ENCODE results near the gene ZPBP. TPM values are rescaled to one million over a fixed set of nuclear protein-coding genes. Genes with fewer than 3 reads are reported as not detected.

ZPBP gene, protein sequence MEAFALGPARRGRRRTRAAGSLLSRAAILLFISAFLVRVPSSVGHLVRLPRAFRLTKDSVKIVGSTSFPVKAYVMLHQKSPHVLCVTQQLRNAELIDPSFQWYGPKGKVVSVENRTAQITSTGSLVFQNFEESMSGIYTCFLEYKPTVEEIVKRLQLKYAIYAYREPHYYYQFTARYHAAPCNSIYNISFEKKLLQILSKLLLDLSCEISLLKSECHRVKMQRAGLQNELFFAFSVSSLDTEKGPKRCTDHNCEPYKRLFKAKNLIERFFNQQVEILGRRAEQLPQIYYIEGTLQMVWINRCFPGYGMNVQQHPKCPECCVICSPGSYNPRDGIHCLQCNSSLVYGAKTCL
- under 1 TPM in 1 of 4 donors, not detected in 3; 0.49 TPM for total RNA-seq

GRCh38 chr7:50092579-50093491 lies at the start of gene ZPBP:
Gene ZPBP (minus strand): TSS chr7:50093246. CDS start chr7:50093194, 52 bp downstream.
- peak within 1 kb of the TSS; percentile 49 for H3K4me3 ChIP-seq
- H3K27me3 ChIP-seq, result no peaks in the 10 kb centered on the region
- peaks cover 6% of the 10 kb centered on the region for H3K4me1 ChIP-seq
- 17% methylated on average over 29 of the region's 53 CpGs for WGBS
- TF ChIP-seq, protein P1, sequence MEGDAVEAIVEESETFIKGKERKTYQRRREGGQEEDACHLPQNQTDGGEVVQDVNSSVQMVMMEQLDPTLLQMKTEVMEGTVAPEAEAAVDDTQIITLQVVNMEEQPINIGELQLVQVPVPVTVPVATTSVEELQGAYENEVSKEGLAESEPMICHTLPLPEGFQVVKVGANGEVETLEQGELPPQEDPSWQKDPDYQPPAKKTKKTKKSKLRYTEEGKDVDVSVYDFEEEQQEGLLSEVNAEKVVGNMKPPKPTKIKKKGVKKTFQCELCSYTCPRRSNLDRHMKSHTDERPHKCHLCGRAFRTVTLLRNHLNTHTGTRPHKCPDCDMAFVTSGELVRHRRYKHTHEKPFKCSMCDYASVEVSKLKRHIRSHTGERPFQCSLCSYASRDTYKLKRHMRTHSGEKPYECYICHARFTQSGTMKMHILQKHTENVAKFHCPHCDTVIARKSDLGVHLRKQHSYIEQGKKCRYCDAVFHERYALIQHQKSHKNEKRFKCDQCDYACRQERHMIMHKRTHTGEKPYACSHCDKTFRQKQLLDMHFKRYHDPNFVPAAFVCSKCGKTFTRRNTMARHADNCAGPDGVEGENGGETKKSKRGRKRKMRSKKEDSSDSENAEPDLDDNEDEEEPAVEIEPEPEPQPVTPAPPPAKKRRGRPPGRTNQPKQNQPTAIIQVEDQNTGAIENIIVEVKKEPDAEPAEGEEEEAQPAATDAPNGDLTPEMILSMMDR (IDR thresholded peaks at IDR 0.05), result peak; percentile 45 to 52
- TF ChIP-seq POLR2A (IDR thresholded peaks at IDR 0.05), result no peak
- DNase-seq (ENCODE audit: low spot score in 2 of 2), result peak in 1 of 2 donors; percentile 77
- no peaks in the 10 kb centered on the region for H3K9me3 ChIP-seq
- no peak within 1 kb of the TSS for H3K27ac ChIP-seq
- H3K36me3 ChIP-seq, result no peaks in the 10 kb centered on the region

DNA sequence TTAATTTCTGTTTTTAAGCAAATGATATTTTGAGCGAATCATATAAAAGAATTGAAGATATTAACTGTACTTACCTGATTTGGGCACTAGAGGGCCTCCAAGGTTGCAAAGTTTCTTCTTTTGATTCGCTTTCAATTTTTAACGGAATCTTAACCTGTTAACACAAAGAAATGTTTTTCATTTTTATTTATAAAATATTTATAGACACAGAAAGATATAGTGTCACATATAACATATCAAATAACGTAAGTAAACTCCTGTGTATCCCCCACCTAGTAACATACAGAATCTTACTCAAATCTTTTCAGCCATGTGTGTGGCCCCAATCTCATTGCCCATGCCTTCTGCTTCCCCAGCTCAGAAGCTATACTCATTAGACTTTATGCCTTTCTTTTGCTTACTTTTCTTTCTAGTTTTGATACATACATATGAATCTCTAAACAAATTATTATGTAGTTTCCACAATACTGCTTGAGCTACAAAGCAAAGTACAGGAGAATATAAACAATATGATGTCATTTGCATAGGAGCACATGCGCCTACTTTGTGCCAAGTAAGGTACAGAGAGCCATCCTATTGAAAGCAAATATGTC lies 49.5 kb upstream of the ZPBP start:
- DNase-seq (ENCODE audit: low spot score in 2 of 2), result no peak
- Histone ChIP-seq H3K4me3 (no peak overlapping the region), H3K27ac (no peak overlapping the region), H3K27me3 (no peaks in the 10 kb centered on the region), H3K4me1 (peaks cover under 1% of the 10 kb centered on the region), H3K9me3 (no peaks in the 10 kb centered on the region), H3K36me3 (no peaks in the 10 kb centered on the region)
- TF ChIP-seq, protein P1 (IDR thresholded peaks at IDR 0.05), result peak; percentile 26 to 58
- no peak for TF ChIP-seq EP300 (IDR thresholded peaks at IDR 0.05)
- 24% methylated on average over 5 of the region's 5 CpGs for WGBS

DNA sequence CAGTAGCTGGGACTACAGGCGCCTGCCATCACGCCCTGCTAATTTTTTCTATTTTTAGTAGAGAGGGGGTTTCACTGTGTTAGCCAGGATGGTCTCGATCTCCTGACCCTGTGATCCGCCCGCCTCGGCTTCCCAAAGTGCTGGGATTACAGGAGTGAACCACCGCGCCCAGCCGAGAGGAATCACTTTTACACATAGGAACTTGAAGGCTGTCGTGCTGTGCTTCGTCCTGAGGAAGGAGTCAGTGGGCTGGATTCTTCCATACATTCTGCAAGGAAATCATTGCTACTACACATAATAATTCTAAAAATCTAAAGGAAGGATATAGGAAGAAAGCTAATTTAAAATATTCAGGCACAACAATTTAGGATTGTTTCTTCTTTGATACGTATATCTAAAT lies 48.8 kb upstream of the ZPBP start:
- H3K36me3 ChIP-seq, result no peaks in the 10 kb centered on the region
- H3K9me3 ChIP-seq, result no peaks in the 10 kb centered on the region
- WGBS, result 71% methylated on average over 12 of the region's 12 CpGs
- no peak overlapping the region for H3K27ac ChIP-seq
- no peaks in the 10 kb centered on the region for H3K4me1 ChIP-seq
- no peak for DNase-seq (ENCODE audit: low spot score in 2 of 2)
- no peaks in the 10 kb centered on the region for H3K27me3 ChIP-seq
- TF ChIP-seq POLR2AphosphoS5 (IDR thresholded peaks at IDR 0.05), result no peak
- no peak for TF ChIP-seq POLR2A (IDR thresholded peaks at IDR 0.05)
- TF ChIP-seq, protein P1 (IDR thresholded peaks at IDR 0.05), result no peak
- no peak for TF ChIP-seq EP300 (IDR thresholded peaks at IDR 0.05)
- H3K4me3 ChIP-seq, result no peak overlapping the region

GRCh38 chr7:50141131-50141530 lies 48.1 kb upstream of the ZPBP start:
- H3K4me3 ChIP-seq, result no peak overlapping the region
- H3K27ac ChIP-seq, result no peak overlapping the region
- no peaks in the 10 kb centered on the region for H3K36me3 ChIP-seq
- no peaks in the 10 kb centered on the region for H3K4me1 ChIP-seq
- WGBS, result 79% methylated on average over 5 of the region's 5 CpGs
- no peaks in the 10 kb centered on the region for H3K9me3 ChIP-seq
- DNase-seq (ENCODE audit: low spot score in 2 of 2), result no peak
- TF ChIP-seq EP300 (IDR thresholded peaks at IDR 0.05) (no peak), POLR2AphosphoS5 (IDR thresholded peaks at IDR 0.05) (no peak), POLR2A (IDR thresholded peaks at IDR 0.05) (no peak)
- TF ChIP-seq, protein P1 (IDR thresholded peaks at IDR 0.05), result no peak
- H3K27me3 ChIP-seq, result no peaks in the 10 kb centered on the region

DNA sequence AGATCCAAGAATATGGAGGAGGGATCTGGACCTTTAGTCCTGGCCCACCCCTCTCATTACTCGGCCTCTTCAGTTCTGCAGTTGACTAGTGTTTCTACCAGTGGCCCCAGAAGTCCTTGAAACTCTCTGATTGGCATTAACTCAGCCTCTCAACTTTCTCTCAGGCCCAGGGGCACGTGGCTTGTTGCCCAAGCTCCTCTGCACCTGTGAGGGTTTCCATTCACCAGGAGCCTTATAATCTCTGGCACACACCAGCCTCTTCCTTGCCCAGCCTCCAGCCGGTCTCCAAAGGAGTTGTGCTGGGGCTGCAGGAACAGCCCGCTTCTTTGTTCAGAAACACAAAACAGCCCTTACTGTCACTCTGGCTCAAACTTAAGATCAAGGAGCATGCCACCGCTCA lies 47.6 kb upstream of the ZPBP start:
- Histone ChIP-seq H3K36me3 (no peaks in the 10 kb centered on the region), H3K27me3 (no peaks in the 10 kb centered on the region), H3K27ac (no peak overlapping the region), H3K4me3 (no peak overlapping the region), H3K4me1 (no peaks in the 10 kb centered on the region), H3K9me3 (no peaks in the 10 kb centered on the region)
- no peak for TF ChIP-seq POLR2AphosphoS5 (IDR thresholded peaks at IDR 0.05)
- 44% methylated on average over 5 of the region's 5 CpGs for WGBS
- no peak for DNase-seq (ENCODE audit: low spot score in 2 of 2)
